GM18526 (cell line): Measurements from ENCODE around the gene LRRIQ1.

Experiments used
- POLR2A ChIP-seq: IDR thresholded peaks from 3 replicates; pipeline ENCODE4 v1.6.1; 2011; ENCODE audit not compliant: insufficient read length; ENCODE audit errors: extremely low read depth

Gene LRRIQ1

DNA sequence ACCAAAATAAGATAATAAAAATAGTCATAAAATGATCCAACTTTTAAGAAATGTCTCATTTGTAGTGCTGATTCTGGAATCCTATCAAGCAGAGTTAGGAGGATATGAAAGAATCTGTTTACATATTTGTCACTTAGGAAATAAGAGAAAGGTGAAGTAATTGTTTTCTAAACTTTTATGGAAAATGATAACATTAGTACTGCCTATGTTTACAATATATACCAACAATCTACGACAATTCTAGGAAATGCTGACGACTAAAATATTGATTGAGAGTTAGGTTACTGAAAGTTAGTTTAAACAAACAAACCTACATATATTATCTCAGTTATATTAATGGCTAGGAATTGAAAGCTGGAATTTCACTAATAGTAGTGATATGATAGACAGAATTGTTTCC is 18.1 kb upstream of the LRRIQ1 start:
- TF ChIP-seq POLR2A: no peak

- no peak for TF ChIP-seq POLR2A
These were observed 6.7 kb upstream of the LRRIQ1 start for GRCh38 chr12:85029456-85029855.

DNA sequence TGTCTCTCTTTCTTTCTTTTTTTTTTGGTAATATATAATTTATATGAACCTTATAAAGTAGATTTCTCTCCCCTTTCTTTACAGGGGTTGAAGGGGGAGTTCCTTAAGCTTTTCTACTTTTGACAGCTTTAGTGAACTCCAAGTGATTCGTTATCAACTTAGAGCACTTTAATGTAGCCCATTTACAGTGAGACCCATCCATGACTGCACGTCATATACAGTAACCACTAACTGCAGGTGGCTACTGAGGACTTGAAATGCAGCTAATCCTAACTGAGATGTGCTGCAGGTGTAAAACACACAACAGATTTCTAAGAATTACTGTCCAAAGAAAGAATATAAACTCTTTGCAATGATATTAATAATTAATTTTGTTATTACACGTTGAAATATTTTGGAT is 582 bp downstream of the LRRIQ1 start:
- TF ChIP-seq POLR2A: no peak

DNA sequence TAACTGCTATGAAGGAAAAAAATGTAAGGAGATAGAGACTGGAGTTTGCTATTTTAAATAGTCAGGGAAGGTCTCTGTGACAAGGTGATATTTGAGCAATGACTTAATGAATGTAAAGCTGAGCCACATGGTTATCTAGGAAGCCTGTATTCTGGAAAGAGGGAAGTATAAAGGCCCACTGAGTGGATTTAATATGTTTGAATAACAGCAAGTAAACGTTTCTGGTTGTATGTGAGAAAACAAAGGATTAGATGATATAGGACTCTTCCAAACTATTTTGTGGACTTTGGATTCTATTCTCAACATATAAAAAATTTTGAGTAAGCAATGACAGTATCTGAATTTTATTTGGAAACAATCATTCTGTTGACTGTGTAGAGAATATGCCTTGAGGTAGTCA is 5.2 kb downstream of the LRRIQ1 start:
- no peak for TF ChIP-seq POLR2A

DNA sequence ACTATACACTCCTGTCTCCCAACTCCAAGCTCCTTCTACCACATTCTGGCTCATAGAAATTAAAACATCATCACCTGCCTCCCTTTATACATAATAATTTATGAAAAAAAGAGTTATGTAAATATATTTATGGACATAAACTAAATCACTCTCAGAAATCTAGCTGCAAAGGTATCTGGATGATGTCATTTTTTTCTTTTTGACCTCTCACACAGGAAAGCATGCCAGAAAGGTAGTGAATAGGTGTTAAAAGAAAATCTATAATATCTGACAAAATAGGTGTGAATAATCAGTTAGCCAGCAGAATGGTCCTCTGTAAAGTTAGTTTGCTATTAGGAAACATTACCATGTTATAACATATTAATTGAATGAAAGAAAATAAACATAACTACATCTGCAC is 7.7 kb downstream of the LRRIQ1 start:
- TF ChIP-seq POLR2A: no peak

GRCh38 chr12:85057370-85057963 is 21.3 kb downstream of the LRRIQ1 start:
- no peak for TF ChIP-seq POLR2A

- TF ChIP-seq POLR2A: no peak
These were observed 22.2 kb downstream of the LRRIQ1 start for GRCh38 chr12:85058339-85058738.

DNA sequence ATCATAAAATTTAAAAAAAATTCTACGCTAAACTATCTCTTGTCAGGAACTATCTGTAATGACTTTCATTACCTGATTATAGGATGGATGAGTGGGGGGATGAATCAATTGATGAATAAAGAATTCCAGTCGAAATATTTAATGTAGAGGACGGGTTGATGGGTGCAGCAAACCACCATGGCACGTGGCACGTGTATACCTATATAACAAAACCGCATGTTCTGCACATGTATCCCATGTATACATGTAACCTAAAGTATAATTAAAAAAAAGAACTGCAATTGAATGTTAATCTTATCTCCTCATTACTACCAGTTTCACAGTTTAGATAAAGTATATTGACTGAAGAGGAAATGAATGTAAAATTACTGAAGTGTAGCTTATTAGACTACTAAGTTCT is 23.4 kb downstream of the LRRIQ1 start:
- TF ChIP-seq POLR2A: no peak

- TF ChIP-seq POLR2A: no peak
These were observed 24.8 kb downstream of the LRRIQ1 start for GRCh38 chr12:85060916-85061315.

DNA sequence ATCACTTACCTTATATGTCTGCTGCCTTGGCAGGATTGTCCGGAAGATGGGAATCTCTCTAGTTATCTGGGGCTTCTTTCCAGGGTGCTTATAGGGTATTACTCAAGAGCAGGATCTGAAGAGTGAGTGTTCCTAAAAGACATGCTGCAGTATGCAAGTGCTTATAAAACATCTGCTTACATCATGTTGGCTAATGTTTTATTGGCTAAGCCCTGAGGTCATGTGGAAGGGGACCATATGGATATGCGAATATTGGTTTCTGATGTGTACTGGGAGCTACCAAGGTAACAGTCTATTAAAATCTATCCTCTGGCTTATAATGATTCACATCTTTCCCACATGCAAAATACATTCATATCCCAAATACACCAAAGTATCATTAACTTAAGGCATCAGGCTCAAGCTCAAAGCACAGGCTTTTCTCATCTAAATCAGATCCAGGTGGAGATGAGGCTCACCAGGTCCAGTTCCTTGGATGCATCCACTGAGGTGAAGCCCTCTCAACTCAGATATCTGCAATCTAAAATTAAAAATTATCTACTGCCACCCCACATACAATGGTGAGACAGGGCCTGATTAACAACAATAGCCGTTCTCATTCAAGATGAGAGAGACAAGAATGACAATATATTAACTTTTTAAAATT is 29.8 kb downstream of the LRRIQ1 start:
- TF ChIP-seq POLR2A: no peak

DNA sequence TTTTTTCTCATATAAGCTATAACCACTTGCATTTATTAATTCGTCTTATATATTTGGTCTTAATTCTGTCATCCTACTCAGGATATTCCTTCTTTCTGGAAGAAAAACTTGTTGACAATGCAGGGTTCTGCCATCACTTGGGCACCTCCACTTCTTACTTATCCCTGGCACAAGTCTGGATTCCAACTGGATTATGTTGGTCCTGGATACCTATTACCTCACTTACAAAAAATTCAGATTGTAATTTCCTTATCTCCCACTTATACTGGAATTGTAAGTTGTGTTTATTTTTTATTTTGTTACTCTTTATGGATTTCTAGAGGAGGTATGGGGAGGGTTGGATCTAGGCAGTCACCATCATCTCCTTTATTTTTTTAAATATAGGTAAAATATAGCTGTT is 36.7 kb downstream of the LRRIQ1 start:
- no peak for TF ChIP-seq POLR2A

- no peak for TF ChIP-seq POLR2A
These were observed 40.7 kb downstream of the LRRIQ1 start for GRCh38 chr12:85076688-85077430.

DNA sequence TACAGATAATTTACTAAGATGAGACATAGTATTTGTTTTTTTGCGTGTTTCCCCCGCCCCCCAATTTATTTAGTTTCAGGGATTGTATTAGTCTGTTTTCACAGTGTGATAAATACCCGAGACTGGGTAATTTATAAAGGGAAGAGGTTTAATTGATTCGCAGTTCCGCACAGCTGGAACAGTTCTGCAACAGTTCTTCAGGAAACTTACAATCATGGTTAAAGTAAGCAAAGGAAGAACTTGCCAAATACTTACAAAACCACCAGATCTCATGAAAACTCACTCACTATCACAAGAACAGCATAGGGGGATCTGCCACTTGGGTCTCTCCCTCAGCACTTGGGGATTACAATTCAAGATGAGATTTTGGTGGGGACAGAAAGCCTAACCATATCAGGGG is 48.9 kb downstream of the LRRIQ1 start:
- no peak for TF ChIP-seq POLR2A

DNA sequence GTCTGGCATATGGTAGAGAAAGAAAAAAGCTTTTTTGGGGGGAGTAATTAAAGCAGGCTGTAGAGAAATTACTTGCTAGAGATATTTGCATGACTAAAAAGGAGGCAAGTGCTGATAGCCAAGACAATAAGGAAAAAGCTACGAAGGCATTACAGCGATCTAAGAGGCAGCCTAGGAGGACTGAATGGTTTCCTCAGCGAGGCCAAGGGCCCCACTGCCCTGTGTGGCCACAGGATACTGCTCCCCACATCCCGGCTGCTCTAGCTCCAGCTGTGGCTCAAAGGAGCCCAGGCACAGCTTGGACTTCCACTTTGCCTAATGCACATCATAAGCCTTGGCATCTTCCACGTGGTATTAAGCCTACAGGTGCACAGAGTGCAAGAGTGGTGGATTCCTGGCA is 53.6 kb downstream of the LRRIQ1 start:
- TF ChIP-seq POLR2A: no peak

DNA sequence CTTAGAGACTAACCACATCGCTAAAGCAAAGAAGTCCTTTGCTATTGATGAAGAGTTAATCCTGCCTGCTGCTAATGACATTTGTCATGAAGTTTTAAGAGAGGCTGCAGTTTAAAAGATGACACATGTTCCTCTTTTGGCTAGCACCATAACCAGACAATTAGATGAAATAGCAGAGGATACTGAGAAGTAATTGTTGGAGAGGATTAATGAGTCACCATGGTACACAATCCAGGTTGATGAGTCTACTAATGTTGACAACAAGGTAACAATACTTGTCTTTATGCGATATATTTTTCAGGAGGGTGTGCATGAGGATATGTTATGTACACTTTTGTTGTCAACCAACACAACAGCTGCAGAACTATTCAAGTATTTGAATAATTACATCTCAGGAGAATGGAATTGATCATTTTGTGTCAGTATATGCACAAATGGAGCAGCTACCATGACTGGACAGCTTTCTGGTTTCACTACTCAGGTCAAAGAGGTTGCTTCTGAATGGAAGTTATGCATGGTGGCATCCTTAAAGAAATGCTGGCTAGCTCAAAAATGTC is 56.7 kb downstream of the LRRIQ1 start:
- TF ChIP-seq POLR2A: no peak

DNA sequence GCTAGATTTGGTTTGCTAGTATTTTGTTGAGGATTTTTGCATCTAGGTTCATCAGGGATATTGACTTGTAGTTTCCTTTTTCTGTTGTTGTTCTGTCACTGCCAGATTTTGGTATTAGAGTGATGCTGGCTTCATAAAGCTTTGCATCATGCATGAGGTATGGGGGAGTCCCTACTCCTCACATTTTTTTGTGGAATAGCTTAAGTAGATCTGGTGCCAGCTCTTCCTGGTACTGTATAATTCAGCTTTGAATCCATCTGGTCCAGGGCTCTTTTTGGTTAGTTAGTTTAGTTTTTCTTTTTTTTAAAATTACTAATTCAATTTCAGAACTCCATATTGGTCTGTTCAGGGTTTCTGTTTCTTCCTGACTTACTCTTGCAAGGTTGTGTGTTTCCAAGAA is 59.4 kb downstream of the LRRIQ1 start:
- no peak for TF ChIP-seq POLR2A
